HG03108 (cell line): ENCODE data around the gene DHRS13.

ENCODE experiments used
- ATAC-seq: cut with Tn5 transposase; IDR thresholded peaks from one replicate; pipeline ENCODE4 v1.9.1; 2021; ENCODE audit warnings: moderate library complexity; ENCODE audit not compliant: unreplicated experiment

The DHRS13 gene, protein sequence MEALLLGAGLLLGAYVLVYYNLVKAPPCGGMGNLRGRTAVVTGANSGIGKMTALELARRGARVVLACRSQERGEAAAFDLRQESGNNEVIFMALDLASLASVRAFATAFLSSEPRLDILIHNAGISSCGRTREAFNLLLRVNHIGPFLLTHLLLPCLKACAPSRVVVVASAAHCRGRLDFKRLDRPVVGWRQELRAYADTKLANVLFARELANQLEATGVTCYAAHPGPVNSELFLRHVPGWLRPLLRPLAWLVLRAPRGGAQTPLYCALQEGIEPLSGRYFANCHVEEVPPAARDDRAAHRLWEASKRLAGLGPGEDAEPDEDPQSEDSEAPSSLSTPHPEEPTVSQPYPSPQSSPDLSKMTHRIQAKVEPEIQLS

DNA sequence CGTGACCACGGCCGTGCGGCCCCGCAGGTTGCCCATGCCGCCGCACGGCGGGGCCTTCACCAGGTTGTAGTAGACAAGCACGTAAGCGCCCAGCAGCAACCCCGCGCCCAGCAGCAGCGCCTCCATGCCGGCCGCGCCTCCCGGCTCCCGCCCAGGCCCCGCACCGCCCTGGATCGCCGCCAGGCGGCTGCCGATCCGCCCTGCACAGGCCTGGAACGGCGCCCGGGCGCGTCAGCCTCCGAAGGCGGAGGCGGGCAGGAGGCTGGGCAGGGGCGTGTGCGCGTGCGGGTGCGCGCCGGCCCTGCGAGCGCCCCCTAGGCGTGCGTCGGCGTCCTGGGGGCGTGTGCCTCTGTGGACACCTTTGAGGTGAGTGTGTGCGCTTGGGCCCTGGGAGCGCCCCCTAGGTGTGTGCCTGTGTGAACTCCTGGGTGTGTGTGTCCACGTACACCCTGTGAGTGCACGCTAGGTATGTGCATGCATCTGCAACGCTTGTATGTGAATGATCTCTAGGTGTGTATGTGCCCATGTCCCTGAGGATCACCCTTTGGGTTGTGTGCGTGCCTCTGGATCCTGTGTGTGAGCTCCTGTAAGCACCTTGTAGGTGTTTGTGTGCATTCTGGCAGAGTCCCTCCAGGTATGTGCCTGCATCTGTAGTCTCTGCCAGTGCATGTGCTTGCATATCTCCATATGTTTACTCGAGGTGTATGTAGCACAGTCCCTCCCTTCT, at the start of gene DHRS13:
Gene DHRS13 (minus strand): TSS at position 261 of the 727 bp plus-strand sequence. CDS start 135 bp downstream, at position 126.
- peak; percentile 77 for ATAC-seq

DNA sequence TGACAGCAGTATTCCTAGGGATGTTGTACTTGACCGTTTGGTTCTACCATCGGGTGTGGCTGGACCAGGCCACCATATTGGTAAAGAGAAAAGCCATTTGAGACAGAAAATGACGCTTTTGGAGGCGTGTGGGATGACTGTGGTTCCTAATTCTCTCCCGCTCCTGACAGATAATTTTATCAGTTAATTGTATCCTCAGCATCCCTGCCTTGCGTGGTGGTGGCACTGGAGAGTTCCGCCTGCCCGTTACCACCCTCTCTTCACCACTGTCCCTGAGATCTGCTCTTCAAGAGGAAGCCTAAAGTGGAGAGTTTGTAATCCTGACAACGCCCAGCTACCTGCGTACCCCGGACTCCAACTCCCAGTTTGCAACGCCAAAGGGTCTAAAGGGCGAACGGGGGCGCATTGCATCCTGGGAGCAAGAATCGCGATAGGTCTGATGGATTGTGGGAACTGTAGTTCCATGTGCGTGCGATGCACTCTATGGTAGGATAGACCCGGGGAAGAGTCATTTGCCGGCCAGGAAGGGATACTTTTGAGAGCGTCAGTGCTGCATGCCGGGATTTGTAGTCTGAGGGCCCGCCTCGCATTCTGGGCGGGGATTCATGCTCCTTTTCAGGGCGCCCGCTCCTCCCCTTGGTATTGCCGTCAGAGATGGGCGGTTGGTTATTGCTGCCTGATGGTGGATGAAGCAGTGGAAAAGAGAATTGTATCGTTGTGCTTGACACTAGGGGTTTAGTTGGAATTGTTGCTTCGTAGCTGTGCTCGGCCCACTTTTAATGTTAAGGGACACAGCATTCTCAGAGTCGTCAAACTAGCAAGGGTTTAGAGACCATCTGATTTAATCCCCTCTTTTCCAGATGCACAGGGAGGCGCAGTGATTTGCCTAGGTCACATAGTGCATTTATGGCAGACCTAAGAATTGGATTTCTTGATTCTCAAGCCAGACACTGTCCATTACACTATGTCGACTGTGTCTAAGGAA, 49.4 kb upstream of the DHRS13 start:
- ATAC-seq, result peak; percentile 54

DNA sequence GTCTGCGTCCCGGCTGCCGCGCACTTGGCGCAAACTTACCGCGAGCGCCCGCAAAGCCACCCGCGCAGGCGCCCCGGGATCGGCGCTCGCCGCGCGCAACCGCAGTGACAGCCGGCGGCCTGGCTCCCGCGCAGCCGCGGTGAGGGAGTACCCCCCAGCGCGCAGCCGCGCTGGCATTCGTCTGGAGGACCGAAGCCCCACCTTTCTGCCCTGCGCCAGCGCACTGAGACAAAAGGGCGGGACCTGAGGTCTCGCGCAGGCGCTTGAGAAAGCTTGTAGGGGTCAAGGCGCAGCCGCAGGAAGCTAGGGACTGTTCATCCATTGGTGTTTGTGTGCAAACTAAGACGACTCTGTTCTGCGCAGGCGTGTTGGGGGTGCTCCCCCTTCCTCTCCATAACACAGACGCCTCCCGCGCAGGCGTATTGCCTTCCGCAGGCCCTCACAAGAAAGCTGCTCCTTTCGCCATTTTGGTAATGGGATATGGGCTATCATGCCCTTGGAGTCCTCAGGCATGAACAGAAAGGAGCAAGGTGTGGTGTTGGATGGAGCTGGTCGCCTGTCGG, 48.6 kb upstream of the DHRS13 start, which contains the start of gene PHF12:
Gene PHF12 (minus strand): TSS at position 91 of the 563 bp plus-strand sequence. CDS start 558 bp downstream, outside the sequence.
- ATAC-seq, result peak; percentile 60

DNA sequence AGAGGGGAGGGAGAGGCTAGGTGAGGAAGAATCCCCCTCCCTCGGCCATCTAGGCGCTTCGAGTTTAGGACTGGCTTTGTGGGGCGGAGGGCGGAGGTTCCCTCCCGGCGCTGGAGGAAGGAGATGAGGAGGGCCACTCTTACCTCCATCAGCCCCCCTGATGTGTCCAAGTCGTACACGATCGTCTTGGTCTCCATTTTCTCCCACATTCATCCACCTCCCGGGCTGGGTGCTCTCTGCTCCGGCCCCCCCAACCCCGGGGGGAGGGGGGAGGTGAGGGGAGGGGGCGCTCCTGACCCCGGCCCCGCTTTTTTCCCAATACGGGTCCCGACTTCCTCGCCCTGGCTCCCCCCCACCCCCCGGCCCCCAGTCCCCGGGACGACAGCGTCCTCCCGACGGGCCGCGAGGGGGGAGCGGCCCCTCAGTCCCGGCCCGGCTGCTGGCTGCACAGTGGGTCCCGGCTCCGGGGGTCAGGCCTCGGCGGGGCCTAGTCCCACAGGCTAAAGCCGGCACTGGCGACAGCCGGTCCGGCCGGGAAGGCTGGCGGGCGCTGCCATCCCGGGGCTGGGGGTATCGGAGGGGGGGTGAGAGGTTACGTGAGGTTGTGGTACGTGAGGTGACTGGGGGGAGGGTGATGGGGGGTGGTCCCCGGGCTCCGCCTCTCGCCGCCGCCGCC, 48.0 kb upstream of the DHRS13 start:
- no peak for ATAC-seq

DNA sequence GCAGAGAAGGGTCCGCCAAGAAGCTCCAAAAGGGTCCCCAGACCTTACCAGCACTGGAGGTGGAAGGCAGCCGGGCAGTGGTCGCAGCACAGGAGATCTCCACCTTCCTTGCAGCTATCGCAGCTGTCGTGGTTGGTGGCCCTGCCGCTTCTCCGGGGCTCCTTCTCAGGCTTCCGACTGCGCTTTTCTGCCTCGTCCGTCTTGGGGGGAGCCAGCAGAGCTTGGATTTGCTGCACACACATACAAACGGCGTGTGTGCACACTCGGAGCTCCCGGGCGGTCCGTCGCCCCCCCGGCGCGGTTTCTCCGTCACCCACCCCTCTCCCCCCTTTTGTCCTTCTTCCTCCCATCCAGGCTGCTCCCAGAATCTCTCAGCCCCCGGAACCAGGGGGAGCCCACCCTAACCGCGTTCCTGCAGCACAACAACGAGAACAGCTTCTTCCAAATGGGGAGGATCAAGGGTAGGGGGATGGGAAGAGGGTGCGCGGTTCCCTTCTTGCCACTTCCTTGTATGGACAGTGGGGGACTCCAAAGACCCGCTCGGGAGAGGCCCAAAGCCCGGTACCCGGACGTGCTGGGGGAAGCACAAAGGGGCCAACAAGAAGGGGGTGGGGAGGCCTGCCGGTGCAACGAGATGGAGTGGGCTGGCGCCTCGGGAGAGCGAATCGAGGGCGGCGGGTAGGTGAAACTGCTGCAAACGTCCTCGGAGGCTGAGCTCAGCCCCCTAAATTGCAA, 47.3 kb upstream of the DHRS13 start:
- no peak for ATAC-seq

DNA sequence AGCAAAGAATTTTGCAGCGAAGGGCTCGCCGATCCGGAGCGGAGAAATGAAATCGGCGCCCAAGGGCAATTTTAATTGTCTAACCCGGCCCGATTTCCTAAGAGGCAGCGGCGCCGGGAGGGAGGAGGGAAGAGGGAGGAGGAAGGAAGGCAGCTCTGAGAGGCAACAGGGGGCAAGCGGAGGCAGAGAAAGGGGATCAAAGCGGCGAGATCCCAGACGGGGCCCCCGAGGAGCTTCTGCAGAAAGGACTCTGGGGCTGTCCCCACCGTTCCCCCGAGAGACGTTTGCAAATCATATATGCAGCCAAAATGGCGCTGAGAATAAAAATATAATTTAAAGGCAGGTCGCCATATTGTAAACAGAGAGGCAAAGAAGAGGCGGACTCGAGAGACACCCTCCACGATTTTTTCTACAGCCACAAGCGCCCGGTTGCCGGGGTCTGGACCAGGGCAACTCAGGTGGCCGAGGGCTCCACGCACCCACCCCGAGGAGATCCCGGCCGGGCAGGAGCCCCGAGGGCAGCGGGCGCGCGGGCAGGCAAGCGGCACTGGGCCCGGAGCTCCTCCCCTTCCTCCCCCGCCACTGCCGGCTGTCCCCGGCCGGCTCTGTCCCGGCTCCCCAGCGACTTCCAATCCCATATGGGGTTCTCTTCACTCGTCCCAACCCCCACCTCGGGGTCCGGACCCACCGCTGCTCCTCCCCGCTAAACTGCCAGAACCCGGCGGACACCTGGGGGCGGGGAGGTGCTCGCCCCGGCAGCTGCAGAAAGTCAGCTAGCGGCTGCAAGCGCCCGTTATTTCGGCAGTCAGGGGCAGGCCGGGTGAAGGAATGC, 46.5 kb upstream of the DHRS13 start:
- ATAC-seq, result no peak

DNA sequence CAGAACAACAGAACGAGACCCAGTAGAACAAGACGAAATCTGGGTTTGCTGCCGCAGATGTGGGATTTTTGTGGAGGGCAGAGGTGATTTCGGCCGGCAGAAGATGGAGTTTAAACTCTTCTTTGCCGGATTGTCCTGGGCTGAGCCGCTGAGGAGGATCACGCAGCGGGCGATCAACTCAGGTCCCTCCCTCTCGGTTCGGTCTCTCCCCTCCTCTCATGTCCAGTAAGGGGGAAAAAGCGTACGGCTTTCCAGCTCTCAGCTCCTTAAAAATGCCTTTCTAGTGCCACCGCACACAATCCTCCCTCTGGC, 46.0 kb upstream of the DHRS13 start:
- no peak for ATAC-seq

DNA sequence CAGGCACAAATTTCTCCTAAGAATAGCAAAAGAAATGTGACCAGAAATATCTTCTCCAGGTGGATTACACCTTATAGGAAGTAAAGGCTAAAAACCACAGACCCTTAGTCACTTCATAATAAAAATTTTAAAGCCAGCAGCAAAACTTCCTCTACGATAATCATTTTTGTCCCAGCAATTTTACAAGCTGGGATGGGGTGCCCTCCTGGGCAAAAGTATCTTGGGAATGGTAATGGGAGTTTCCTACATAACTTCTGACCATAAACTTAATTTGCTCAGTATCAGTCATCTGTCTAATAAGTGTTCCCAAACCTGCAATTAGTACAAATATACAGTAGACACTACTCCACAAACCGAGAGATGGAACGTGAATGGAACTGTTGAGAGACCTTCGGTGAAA, 45.5 kb upstream of the DHRS13 start:
- no peak for ATAC-seq

DNA sequence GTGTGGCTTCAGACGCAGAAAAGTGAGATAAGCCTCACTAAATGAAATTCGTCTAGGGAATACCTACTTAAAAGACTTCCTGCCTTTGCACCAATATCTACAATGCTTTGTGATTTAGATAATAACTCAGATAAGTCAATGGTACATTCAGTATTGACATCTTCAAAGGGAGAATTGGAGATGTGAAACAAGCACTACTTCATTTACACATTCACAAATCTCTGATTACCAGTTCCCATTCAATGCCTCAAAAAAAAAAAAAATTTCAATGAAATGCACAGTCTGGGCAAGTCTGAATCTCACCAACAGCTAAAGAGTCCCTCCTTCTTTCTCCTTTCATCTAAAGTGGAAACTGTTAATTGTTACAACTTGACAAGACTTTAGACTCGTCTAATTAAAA, 44.8 kb upstream of the DHRS13 start:
- ATAC-seq, result no peak

DNA sequence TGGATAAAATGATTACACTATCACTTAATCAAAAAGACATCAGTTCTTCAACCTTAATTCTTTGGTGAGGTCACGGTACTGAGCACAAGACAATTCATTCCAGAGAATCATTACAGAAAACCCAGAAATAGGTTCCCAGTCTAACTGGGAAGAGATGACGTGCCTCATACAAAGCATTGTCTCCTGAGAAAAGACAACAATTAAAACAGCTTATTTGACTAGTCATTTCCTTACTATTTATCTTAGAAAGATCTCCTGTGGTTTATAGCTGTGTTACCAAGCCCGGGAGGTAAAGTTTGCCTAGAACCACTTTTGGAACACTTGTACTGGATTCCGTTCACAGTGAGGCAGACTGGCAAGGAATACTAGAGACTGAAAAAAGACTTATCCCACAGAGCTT, 43.4 kb upstream of the DHRS13 start:
- ATAC-seq, result no peak

DNA sequence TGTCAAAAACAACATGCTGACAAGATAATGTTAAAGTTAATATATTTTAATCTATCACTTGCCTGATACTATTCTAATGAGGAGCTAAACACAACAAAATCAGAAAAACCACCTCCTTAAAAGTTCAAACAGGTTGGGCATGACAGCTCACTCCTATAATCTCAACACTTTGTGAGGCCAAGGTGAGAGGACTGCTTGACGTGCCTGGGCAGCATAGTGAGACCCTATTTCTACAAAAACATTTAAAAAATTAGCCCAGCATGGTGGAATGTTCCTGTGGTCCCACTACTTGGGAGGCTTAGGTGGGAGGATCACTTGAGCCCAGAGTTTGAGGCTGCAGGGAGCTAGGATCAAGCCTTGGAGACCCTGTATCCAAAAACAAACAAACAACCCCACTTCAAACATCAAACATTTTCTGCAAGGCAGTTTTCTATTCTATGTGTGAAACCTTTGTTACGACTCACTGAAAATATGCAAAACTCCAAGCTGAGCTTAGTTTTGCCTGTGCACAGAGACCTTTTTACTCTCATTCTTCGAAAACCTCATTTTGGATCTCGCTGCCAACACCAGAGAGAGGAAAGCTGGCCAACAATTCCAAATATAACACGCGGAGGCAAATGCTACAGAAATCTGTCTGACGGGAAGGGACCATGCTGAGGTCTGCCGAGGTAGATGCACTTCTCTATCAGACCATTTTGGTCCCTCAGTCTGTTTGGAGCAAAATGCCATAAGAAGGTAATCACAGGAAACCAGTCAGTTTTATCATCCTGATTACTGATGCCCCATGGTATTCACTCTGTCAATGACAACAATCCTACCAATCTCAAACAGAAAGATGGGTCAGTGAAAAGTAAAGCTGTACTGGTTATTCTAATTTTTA, 42.2 kb upstream of the DHRS13 start:
- ATAC-seq, result no peak

DNA sequence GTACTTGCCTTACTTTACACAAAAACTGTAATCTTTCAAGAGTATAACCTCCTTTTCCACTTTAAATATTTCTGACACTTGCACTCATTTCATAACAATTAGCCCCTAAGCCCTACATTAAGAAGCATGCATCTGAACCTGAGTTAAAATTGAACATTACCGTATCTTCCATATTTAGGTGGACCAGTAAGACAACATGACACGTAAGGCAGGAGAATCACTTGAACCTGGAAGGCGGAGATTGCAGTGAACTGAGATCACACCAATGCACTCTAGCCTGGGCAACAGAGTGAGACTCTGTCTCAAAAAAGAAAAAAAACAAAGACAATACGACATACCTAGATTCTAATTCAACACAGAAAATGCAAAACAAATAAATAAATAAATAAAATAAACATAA, 41.5 kb upstream of the DHRS13 start:
- no peak for ATAC-seq

DNA sequence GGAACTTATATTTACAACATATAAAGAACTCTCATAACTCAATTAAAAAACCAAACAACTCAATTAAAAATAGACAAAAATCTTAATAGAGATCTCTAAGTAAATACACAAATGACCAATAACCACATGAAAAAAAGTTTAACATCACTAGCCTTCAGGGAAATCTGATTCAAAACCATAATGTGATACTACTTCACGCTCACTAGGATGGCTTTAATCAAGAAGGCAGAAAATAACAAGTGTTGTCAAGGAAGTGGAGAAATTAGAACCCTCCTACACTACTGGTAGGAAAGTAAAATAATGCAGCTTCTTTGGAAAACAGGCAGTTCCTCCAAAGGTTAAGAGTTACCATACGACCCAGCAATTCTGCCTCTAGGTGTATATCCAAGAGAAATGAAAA, 40.0 kb upstream of the DHRS13 start:
- no peak for ATAC-seq

DNA sequence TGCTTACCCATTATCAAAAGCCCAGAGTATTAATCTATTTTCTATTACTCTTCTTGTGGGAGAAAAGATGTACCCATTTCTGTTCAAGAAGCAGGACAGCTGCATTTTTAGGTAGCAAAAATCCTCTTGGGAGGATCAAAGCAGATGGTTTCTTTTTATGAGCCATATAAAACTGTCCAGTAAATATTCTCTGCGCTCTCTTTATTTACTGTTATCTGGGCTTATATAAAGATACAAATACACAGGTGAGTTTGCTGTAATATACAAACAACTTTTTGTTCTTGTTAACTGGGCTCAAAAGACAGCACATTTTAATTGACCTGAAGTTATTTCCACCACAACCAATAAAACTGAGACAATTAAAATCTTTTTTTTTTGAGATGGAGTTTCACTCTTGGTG, 38.4 kb upstream of the DHRS13 start:
- ATAC-seq, result no peak

DNA sequence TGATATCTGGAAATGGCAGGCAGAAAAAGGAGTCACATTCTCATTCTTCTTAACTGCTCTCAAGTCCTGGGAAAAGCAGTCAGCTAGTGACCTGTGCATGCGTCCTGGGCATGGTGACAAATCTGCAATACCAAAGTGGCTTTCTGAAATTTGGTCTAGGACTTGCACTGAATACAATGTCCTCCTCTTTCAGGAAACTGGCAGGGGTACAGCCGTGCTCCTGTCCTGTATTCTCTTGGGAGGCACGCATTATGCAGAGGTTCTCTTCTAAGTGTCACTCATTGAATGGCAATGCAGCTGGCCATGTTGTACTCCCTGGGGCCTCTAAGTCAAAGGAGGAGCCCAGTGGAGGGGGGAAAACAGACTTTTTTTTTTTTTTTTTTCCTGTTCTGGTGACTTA, 37.8 kb upstream of the DHRS13 start:
- ATAC-seq, result no peak

DNA sequence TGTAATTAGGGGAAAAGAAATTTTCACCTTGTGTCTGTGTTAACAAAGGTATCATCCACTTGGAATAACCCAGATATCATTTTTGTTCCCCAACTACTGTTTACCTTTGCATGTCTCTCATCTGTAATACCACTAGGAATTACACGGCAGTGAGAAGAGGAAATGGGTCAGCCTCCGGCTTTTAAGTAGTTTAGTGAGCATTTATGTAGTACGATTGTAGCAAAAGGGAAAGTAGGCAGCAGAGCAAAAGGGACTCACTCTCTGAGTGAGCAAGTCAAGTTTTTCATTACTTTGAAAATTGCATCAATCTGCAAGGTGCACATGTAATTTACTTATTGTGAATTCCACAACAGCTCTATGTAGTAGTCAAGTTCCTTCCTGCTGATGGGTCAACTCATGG, 37.3 kb upstream of the DHRS13 start:
- ATAC-seq, result no peak

DNA sequence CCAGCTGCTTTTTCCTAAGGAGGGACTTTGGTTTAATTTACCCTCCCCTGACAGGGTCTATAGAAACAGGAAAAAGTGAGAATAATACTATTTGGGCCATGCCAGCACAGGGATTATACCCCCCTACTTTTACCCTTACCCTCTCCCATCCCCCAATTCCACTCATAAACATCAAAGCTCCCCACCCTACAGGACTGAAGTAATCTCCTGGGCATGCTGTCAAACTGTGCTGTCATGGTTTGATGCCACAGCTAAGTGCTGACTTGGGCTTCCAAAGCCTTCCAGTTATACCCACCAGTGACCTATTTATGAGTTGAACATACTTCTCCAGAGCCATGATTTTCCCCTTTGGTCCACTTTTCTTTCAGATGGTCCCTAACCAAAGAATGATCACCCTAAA, 35.7 kb upstream of the DHRS13 start:
- no peak for ATAC-seq
